Stimulated activated CD4-positive, alpha-beta T cell treated with anti-CD3 and anti-CD28 coated beads, Interleukin-15, amount 100 ng/mL, for 48 hours (primary cell): Measurements from ENCODE around the gene KLHDC9.

Experiments
- DNase-seq, 2 donors: peaks; one replicate each; pipeline ENCODE4 v3.0.0-alpha.2; 2020; ENCODE audit warnings: low read depth in 2 of 2

Gene KLHDC9

DNA sequence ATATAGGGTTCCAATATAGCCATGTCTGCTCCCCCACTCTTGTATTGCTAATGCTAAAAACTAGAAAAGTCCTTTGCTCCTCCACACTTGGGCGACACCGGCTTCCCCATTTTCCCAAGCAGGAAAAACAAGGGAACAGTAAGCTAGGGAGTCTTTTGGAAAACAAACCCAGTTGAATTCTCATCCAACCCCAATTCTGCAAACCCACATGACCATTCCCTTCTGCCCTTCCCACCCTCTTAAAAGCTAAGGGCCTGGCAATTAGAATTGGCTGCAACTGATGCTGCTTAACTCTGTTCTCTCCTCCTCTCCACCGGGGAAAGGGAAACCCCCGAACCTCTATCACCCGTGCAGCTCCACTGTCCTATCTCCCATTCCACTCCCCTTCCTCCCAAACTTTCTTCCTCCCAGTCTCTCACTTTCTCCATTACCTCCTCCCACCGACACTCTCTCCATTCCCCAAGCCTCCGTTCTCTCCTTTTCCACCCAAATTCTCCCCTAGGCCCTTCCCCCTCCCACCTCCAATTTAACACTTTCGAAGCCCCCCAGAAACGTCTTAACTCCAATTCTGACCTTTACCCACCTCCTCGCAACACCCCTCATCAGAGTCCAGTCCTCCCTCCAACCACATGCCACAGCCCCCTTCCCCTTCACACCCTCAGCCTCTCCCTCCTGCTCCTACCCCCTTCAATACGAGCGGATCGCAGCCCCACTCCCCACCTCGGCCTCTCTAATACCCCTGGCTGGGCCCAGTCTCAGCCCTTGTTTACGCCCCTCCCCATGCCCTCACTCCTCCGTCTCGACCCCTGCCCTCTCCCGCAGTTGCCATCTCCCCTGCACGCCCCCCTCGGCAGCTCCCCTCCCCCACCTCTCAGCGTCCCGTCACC is 33.6 kb downstream of the KLHDC9 start:
- no peak for DNase-seq

GRCh38 chr1:161132410-161133219 is 34.5 kb downstream of the KLHDC9 start, which contains the start of gene DEDD:
TSS of gene DEDD (minus strand) at chr1:161132667. CDS start at chr1:161124462, 8,205 bp downstream.
- peak; percentile 87 to 90 for DNase-seq

DNA sequence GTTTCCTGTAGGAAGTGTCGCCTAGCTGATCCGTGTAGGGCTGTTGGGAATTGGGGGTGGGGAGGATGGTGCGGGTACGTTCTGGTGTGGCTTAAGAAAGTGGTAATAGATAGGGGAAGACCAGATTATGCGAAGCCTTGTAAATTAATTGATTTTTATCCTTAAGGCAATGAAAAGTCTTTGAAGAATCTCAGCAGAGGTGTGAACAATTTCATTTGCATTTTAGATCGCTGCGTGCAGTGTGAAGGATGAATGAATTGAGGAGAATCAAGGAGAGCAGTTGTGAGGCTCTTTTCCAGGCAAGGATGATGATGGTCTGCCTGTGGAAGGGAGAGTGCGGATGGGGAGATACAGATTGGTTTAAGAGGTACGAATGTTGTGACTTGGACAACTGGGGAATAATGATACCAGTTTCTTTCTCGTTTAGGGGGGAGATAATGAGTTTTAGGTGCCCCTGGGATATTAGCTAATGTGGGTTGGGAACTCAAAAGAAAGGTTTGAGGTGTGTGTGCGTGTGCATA is 35.1 kb downstream of the KLHDC9 start:
- no peak for DNase-seq

GRCh38 chr1:161137881-161138280 is 39.7 kb downstream of the KLHDC9 start:
- no peak for DNase-seq

GRCh38 chr1:161138431-161138830 is 40.3 kb downstream of the KLHDC9 start:
- no peak for DNase-seq

- DNase-seq, result no peak
Observed at GRCh38 chr1:161139766-161140165, 41.6 kb downstream of the KLHDC9 start.

DNA sequence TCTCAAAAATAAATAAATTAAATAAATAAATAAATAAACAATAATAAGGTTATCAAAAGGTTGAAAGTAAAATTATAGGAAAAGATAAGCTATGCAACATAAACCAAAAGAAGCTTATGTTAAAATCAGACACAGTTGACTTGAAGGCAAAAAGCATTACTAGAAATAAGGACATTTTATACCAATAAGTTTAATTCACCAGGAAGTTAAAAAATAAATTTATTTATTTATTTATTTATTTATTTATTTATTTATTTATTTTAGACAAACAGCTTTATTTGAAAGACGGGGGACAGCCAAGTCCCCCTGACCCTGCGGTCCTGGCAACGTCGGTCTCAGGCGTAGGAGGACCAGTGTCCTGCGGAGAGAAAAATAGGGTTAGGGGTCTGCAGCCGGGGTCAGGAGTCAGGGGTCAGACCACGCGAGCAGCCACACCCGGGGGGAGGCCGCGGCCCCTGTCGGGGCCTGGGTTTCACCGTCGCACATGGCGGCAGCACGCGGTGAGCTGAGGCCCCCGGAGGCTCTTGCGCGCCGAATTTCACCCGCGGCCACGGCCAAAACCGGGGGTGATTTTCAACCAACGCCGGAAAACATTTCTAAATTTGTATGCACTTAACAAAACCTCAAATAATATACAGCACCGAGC is 42.7 kb downstream of the KLHDC9 start:
- DNase-seq, result no peak

GRCh38 chr1:161145832-161146231 is 47.7 kb downstream of the KLHDC9 start:
- DNase-seq, result no peak
